WTC11 (cell line): ENCODE measurements around the gene ARHGAP26. TPM values are rescaled to one million over a fixed set of nuclear protein-coding genes. Genes with fewer than 3 reads are reported as not detected.
A peak's percentile ranks its signal among the peaks of the same experiment; 100 is the strongest.

Experiments used
- ATAC-seq: fragments of 200-7000 bp; cut with Tn5 transposase; 2 replicates; pipeline ENCODE4 v1.10.0; 2021; ENCODE audit warnings: mild to moderate bottlenecking, moderate library complexity
- CTCF ChIA-PET: fragments of 300-600 bp; sonication (Branson Sonifier 250); formaldehyde crosslinking; loops from one replicate; lab custom pipeline; 2021; ENCODE audit warnings: antibody characterized with exemption; lab: Charles Lee
- POLR2A ChIA-PET: fragments of 350-600 bp; sonication (Branson Sonifier 250); formaldehyde crosslinking; loops from one replicate; lab custom pipeline; 2021; ENCODE audit warnings: antibody characterized with exemption; lab: Charles Lee
- DNase-seq: peaks from one replicate; pipeline ENCODE4 v3.0.0; 2021; ENCODE audit warnings: low spot score
- H3K27ac Mint-ChIP-seq: 2 replicates; pipeline ENCODE4 v1.8.0; 2021; ENCODE audit warnings: mixed read lengths
- H3K27me3 Mint-ChIP-seq: 2 replicates; pipeline ENCODE4 v1.8.0; 2021; ENCODE audit warnings: low read depth, mild to moderate bottlenecking, moderate library complexity, mixed read lengths
- H3K36me3 Mint-ChIP-seq: 2 replicates; pipeline ENCODE4 v1.8.0; 2021; ENCODE audit warnings: mixed read lengths
- H3K4me1 Mint-ChIP-seq: 2 replicates; pipeline ENCODE4 v1.8.0; 2022; ENCODE audit warnings: mixed read lengths
- H3K4me3 Mint-ChIP-seq: 2 replicates; pipeline ENCODE4 v1.8.0; 2021; ENCODE audit warnings: mild to moderate bottlenecking, moderate library complexity, mixed read lengths
- H3K9me3 Mint-ChIP-seq: 2 replicates; pipeline ENCODE4 v1.8.0; 2021; ENCODE audit warnings: mixed read lengths
- CTCF ChIP-seq: fragments of 200-600 bp; IDR thresholded peaks from 2 replicates; pipeline ENCODE4 v1.8.0; 2022; ENCODE audit warnings: antibody characterized with exemption
- E2F1 ChIP-seq: sonication (generic); formaldehyde crosslinking; IDR thresholded peaks from 2 replicates; pipeline ENCODE4 v1.8.0; 2022; ENCODE audit warnings: mild to moderate bottlenecking, missing genetic modification reagents
- FOXP1 ChIP-seq: sonication (generic); formaldehyde crosslinking; IDR thresholded peaks from 2 replicates; pipeline ENCODE4 v1.8.0; 2022; ENCODE audit warnings: missing genetic modification reagents, mild to moderate bottlenecking, moderate library complexity, borderline replicate concordance
- GABPB1 ChIP-seq: sonication (generic); formaldehyde crosslinking; IDR thresholded peaks from 2 replicates; pipeline ENCODE4 v1.8.1; 2023; ENCODE audit warnings: mild to moderate bottlenecking, missing genetic modification reagents
- IRF1 ChIP-seq: sonication (generic); formaldehyde crosslinking; IDR thresholded peaks from 2 replicates; pipeline ENCODE4 v1.8.0; 2023; ENCODE audit warnings: missing genetic modification reagents
- IRF2 ChIP-seq: sonication (generic); formaldehyde crosslinking; IDR thresholded peaks from 2 replicates; pipeline ENCODE4 v1.8.0; 2022; ENCODE audit warnings: low read depth, missing genetic modification reagents, borderline replicate concordance
- MYBL2 ChIP-seq: sonication (generic); formaldehyde crosslinking; IDR thresholded peaks from 2 replicates; pipeline ENCODE4 v1.8.1; 2023; ENCODE audit warnings: mild to moderate bottlenecking, moderate library complexity, missing genetic modification reagents
- OVOL2 ChIP-seq: fragments of 250-450 bp; sonication (Bioruptor Pico); IDR thresholded peaks from 2 replicates; pipeline ENCODE4 v1.9.0; 2021; ENCODE audit warnings: mild to moderate bottlenecking, borderline replicate concordance
- RELA ChIP-seq: sonication (generic); formaldehyde crosslinking; IDR thresholded peaks from 2 replicates; pipeline ENCODE4 v1.8.1; 2022; ENCODE audit warnings: missing genetic modification reagents, mild to moderate bottlenecking, borderline replicate concordance
- TCF7 ChIP-seq: sonication (generic); formaldehyde crosslinking; IDR thresholded peaks from 2 replicates; pipeline ENCODE4 v1.8.0; 2022; ENCODE audit warnings: mild to moderate bottlenecking, low read depth, missing genetic modification reagents, moderate library complexity
- USF1 ChIP-seq: sonication (generic); formaldehyde crosslinking; IDR thresholded peaks from 2 replicates; pipeline ENCODE4 v1.8.0; 2022; ENCODE audit warnings: mild to moderate bottlenecking, missing genetic modification reagents
- ZBTB21 ChIP-seq: sonication (generic); formaldehyde crosslinking; IDR thresholded peaks from 2 replicates; pipeline ENCODE4 v1.8.1; 2023; ENCODE audit warnings: mild to moderate bottlenecking, missing genetic modification reagents, borderline replicate concordance
- ZNF121 ChIP-seq: sonication (generic); formaldehyde crosslinking; IDR thresholded peaks from 2 replicates; pipeline ENCODE4 v1.8.0; 2023; ENCODE audit warnings: missing genetic modification reagents
- ZNF281 ChIP-seq: sonication (generic); formaldehyde crosslinking; IDR thresholded peaks from 2 replicates; pipeline ENCODE4 v1.8.0; 2023; ENCODE audit warnings: mild to moderate bottlenecking, missing genetic modification reagents
- ZNF317 ChIP-seq: sonication (generic); formaldehyde crosslinking; IDR thresholded peaks from 2 replicates; pipeline ENCODE4 v1.8.1; 2023; ENCODE audit warnings: low read depth, mild to moderate bottlenecking, moderate library complexity, missing genetic modification reagents, borderline replicate concordance
- ZNF425 ChIP-seq: fragments of 250-450 bp; sonication (Bioruptor Pico); conservative IDR thresholded peaks from 2 replicates; pipeline ENCODE4 v1.9.0; 2021; ENCODE audit warnings: mild to moderate bottlenecking
- total RNA-seq: library from RNA; stranded (reverse); gene quantifications from 3 replicates; pipeline ENCODE4 v1.2.3, GENCODE V29; 2021
- TF ChIP-seq, protein P1 (sequence below): sonication (generic); formaldehyde crosslinking; IDR thresholded peaks from 2 replicates; pipeline ENCODE4 v1.8.1; 2023; ENCODE audit warnings: mild to moderate bottlenecking, missing genetic modification reagents

ARHGAP26 gene
- total RNA-seq, 1 experiment from 2014 or later: 22.3 TPM

GRCh38 chr5:142851731-142852130, 81.6 kb downstream of the ARHGAP26 start:
- Mint-ChIP-seq H3K4me3 (no peak overlapping the region), H3K9me3 (no peaks in the 10 kb centered on the region), H3K27me3 (no peaks in the 10 kb centered on the region), H3K36me3 (no peaks in the 10 kb centered on the region), H3K27ac (peak overlapping the region; percentile 80; the same call in 1 of the 2 replicates), H3K4me1 (peaks cover 50% of the 10 kb centered on the region)
- TF ChIP-seq, protein P1, sequence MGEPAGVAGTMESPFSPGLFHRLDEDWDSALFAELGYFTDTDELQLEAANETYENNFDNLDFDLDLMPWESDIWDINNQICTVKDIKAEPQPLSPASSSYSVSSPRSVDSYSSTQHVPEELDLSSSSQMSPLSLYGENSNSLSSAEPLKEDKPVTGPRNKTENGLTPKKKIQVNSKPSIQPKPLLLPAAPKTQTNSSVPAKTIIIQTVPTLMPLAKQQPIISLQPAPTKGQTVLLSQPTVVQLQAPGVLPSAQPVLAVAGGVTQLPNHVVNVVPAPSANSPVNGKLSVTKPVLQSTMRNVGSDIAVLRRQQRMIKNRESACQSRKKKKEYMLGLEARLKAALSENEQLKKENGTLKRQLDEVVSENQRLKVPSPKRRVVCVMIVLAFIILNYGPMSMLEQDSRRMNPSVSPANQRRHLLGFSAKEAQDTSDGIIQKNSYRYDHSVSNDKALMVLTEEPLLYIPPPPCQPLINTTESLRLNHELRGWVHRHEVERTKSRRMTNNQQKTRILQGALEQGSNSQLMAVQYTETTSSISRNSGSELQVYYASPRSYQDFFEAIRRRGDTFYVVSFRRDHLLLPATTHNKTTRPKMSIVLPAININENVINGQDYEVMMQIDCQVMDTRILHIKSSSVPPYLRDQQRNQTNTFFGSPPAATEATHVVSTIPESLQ (CRISPR knock-in tag): no peak
- TF ChIP-seq ZNF281 (no peak), MYBL2 (CRISPR knock-in tag) (no peak), GABPB1 (CRISPR knock-in tag) (no peak), CTCF (no peak), ZNF121 (CRISPR knock-in tag) (no peak), RELA (no peak), OVOL2 (CRISPR knock-in tag) (no peak), ZNF425 (CRISPR knock-in tag) (no peak), USF1 (CRISPR knock-in tag) (no peak), TCF7 (CRISPR knock-in tag) (no peak), ZBTB21 (no peak), ZNF317 (no peak), IRF2 (no peak), FOXP1 (CRISPR knock-in tag) (no peak), IRF1 (CRISPR knock-in tag) (no peak), E2F1 (CRISPR knock-in tag) (no peak)
- DNase-seq: no peak
- no peak for ATAC-seq
- CTCF ChIA-PET: no interaction called here
- POLR2A ChIA-PET: no interaction called here
